Heart left ventricle (tissue), 13 donors: ENCODE results near the gene CDK19.

Experiments
- CTCF ChIP-seq, 12 donors: fragments of 200-600 bp; sonication (generic) in 4 of 12; IDR thresholded peaks; one replicate each; pipeline versions ENCODE4 v1.5.0 to v1.8.0; 2018 to 2022; ENCODE audit warnings: antibody characterized with exemption in 12 of 12, mild to moderate bottlenecking in 5 of 12
- POLR2A ChIP-seq, 2 donors: fragments of 450-650 bp; IDR thresholded peaks; one replicate each; pipeline ENCODE4 v1.6.1; 2017; ENCODE audit warnings: antibody characterized with exemption in 2 of 2, mild to moderate bottlenecking in 2 of 2, moderate library complexity in 2 of 2
- donor health status: ischemic (EF 13 %, LVEDD 7.1; RV severe dilation, severe dysfunction).
- donor health status: DM: no; HTN: yes; CAD: no.
- donor health status: DM: no; HTN: no; CAD: no.
- donor health status: ischemic (EF 25% LVEDD 6.9; RV normal size, moderate dysfunction).
- donor health status: ischemic (EF 25% LVEDD 5.7; RV mildly dilated, moderate dysfunction).
- donor health status: ischemic (EF 35%, LVEDD 5.7; RV mildly dilated, moderate dysfunction).
- donor health status: nonischemic (EF 11% LVEDD 7.7; RV severe dilation, severe dysfunction).
- donor health status: DM: yes; HTN: yes; CAD: no.
- donor health status: PGD.
- donor health status: ischemic (EF 29% LVEDD 5.4; RV normal size, mild dysfunction).
- donor health status: nonischemic (EF 23%, LVEDD 6.1; RV moderate dilation, normal function).

- TF ChIP-seq CTCF (IDR thresholded peaks at IDR 0.05): no peak
- TF ChIP-seq POLR2A (IDR thresholded peaks at IDR 0.05): no peak
Observed at GRCh38 chr6:110564703-110565421, 250.4 kb downstream of the CDK19 start.
